Posterior vena cava (tissue), 2 donors: ENCODE measurements around the gene YJEFN3. TPM values are rescaled to one million over a fixed set of nuclear protein-coding genes. Genes with fewer than 3 reads are reported as not detected.

ENCODE experiments used
- DNase-seq: peaks from one replicate; pipeline ENCODE4 v3.0.0-alpha.2; 2020; ENCODE audit warnings: low spot score
- intact Hi-C, 2 donors: fragments of 100-400 bp; cut with DNase I; formaldehyde crosslinking; loops; one replicate each; pipeline versions ENCODE4 v1.14.1 to v1.14.2; 2022 to 2023
- total RNA-seq, 2 donors: library from RNA; stranded (reverse); fragmentation: NEBNext Ultra II Directional; extraction: Animal tissue kit (Norgen Biotek cat#: 25700); gene quantifications; one replicate each; pipeline ENCODE4 v1.2.1, GENCODE V29; 2021
- donor health status: DM: yes; HTN: yes; CAD: no.
- donor health status: DM: yes; HTN: yes; CAD: no.

Gene YJEFN3
- total RNA-seq, 2 donors from 2014 or later, result 2.9 to 3.7 TPM

- intact Hi-C loops, result no loop called here
- DNase-seq, result peak; percentile 85
Measured at GRCh38 chr19:19514881-19515641, 13.7 kb upstream of the YJEFN3 start, which contains the start of gene TSSK6. Gene TSSK6, minus strand, starts transcription at chr19:19515548. Its CDS starts 121 bp downstream, at chr19:19515427.

DNA sequence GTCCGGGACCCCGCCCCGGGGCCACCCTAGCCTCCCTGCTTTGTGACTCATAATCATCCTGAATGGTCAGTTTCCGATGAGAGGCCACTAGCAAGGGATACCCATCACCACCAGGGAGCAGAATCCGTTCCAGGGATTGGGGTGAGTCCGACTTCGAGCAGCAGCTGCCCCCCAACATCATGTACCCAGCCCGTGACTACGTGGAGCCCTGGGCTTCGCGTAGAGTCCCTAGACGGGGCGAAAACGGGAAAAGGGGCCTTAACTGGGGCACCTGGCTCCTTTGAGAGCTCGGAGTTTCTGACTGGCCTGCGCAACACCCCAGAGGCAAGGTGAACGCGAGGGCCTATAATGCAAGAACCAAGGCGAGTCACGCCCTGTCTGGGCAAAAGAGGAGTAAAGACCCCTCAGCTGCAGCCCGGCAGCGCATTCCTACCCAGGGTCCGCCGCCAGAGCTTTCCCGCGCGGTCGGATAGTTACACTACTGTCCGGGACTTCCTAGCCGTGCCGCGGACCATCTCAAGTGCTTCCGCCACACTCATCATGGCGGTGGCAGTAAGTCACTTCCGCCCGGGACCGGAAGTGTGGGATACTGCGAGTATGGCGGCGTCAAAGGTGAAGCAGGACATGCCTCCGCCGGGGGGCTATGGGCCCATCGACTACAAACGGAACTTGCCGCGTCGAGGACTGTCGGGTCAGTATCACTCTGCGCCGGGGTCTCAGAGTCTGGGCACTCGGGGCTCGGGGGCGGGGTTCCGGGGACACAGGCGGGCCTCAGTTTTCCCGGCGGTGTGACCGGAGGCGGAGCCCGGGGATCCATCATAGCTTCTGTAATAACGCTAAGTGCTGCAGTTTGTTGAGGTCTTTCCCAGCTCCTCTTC, 12.8 kb upstream of the YJEFN3 start, which contains the start of gene NDUFA13:
NDUFA13 (plus strand) TSS at position 584 of the 878 bp plus-strand sequence; CDS start at position 598, 14 bp downstream.
- intact Hi-C loops, result no loop called here

GRCh38 chr19:19517235-19517619, 11.5 kb upstream of the YJEFN3 start:
- intact Hi-C loops, result no loop called here
- no peak for DNase-seq

More for the DNA sequence above, 12.8 kb upstream of the YJEFN3 start, which contains the start of gene NDUFA13:
- peak; percentile 98 for DNase-seq

- intact Hi-C loops, result no loop called here
- DNase-seq, result no peak
Measured at GRCh38 chr19:19520989-19521388, 7.7 kb upstream of the YJEFN3 start.

- intact Hi-C loops, result no loop called here
- no peak for DNase-seq
Measured at GRCh38 chr19:19523177-19523576, 5.5 kb upstream of the YJEFN3 start.

DNA sequence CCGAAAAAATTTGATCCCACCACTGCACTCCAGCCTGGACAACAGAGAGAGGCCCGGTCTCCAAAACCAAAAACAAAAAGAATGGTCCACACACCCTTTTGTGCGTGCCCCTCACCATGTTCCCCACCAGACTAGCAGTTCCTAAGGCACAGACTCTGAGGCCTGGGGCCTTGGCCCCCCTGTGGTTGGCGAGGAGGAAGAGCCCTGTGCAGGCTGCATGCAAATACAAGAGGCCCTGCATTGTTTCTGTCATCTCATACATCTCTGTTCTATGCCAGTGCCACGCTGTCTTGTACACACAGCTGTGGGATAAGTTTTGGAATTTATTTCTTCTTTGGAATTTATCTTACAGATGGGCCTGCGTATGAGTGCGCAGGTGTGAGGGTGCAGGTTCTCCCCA, 4.7 kb upstream of the YJEFN3 start:
- intact Hi-C loops, result no loop called here
- DNase-seq, result no peak

GRCh38 chr19:19525611-19526380, 2.9 kb upstream of the YJEFN3 start:
- intact Hi-C loops, result no loop called here
- no peak for DNase-seq

DNA sequence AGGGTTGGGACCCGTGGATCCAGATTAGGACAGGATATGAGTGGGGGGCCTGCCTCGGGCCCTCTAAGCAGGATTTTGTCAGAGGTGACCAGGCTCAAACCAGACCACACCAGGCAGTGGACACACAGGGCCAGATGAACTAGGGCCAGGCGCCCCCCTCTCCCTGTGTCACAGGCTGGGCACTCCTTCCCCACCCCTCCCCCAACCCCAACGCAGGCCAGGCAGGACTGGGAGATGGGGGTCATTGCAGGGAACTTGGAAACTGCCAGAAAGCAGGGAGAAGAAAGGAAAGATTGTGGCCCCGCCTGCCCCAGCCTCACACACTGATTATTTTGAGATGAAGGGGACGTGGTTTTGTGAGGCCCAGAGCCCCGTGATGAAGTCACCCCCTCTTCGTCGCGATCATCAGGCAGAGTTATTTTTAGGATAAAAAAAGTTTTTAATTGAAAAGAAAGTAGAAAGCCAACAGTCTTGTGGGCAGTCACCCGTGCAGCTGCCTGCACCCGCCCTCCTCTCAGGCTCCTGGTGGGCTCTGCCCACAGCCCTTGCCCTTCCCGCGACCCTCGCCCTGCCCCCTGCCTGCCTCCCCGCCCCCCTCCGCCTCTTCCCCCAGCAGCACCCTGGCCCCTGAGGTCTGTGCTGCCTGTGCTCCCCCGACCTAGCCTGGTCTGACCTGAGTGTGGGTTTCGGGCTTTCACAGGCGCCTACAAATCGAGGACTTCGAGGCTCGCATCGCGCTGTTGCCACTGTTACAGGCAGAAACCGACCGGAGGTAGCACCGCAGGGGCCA, 1.9 kb upstream of the YJEFN3 start:
- no peak for DNase-seq
- intact Hi-C loops, result no loop called here

- no peak for DNase-seq
- intact Hi-C loops, result no loop called here
Measured at GRCh38 chr19:19527371-19527656, 1.4 kb upstream of the YJEFN3 start.

DNA sequence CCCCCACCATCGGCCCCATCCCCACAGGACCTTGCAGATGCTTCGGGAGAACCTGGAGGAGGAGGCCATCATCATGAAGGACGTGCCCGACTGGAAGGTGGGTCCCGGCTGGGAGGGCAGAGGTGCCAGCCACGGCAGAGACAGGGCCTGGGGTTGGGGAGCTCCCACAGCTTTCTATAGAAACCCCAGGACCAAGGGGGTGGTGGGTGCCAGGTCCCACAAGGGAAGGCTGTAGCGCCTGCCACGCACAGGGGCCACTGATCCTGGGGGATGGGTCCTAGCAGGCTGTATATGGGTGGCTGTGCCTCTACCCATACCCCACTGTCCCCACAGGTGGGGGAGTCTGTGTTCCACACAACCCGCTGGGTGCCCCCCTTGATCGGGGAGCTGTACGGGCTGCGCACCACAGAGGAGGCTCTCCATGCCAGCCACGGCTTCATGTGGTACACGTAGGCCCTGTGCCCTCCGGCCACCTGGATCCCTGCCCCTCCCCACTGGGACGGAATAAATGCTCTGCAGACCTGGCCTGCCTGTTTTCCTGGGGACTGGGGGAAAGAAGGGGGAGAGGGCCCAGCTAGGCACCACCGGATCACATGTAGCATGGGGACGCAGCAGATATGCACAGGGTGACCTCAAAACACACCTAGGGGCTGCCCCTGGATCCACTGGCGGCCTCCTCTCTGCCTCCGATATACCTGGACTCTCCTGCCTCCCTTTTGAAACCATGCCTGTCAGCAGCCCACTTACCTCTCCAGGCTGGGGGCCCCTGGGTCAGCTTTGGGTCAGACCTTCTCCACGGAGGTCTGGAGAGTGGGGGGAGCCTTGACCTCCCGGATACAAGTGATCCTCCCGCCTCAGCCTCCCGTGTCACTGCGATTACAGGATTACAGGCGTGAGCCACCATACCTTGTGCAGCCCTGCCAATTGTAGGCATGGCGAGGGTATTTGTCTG, 761 bp upstream of the YJEFN3 start:
- intact Hi-C loops, result no loop called here
- DNase-seq, result peak; percentile 71

GRCh38 chr19:19529783-19530422, 1.2 kb downstream of the YJEFN3 start:
- intact Hi-C loops, result loop anchor here in 1 of 2 donors (5.0 kb wide), 1 partner anchor 112 kb away; the partner anchor contains the start of gene GMIP
- peak; percentile 76 for DNase-seq

DNA sequence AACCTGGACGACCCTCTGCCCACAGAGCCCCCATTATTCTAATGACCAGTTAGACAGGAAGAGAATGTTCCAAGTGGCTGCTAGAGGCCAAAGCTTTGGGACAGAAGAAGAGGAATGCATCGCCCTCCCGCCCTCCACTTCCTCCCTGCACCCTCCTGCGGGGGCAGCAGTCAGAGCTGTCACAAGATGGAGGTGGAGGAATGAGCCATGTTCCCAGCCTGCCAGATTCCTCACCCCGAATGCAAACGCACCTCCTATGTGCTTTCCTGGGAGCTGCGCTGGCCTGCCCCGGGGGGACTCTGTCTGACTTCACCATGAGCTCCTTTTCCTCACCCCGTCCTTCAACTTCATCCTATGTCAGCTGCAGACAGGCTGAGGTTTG, 1.7 kb downstream of the YJEFN3 start:
- DNase-seq, result no peak
- intact Hi-C loops, result loop anchor here in 1 of 2 donors (5.0 kb wide), 1 partner anchor 112 kb away; the partner anchor contains the start of gene GMIP

DNA sequence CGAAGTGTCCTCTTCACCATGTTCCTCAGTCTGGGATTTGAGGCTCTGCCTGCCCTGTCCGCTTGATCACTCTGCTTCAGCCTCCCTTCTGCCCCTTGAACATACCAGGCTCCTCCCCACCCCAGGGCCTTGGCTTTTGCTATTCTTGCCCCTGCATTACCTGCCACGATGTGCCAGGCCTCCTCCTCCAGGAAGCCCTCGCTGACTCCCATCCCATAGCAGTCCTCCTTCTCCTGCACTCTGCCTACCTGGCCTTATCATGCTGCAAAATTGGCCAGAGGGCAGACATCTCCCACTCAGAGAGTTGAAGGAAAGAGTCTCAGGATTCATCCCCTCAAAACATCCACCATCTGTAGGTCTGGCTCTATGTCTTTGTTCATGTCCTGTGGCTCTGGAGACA, 2.2 kb downstream of the YJEFN3 start:
- no peak for DNase-seq
- intact Hi-C loops, result loop anchor here in 1 of 2 donors (5.0 kb wide), 1 partner anchor 111 kb away; the partner anchor contains the start of gene GMIP

- intact Hi-C loops, result loop anchor here (2.0 to 5.0 kb wide), 3 partner anchors 110 to 427 kb away; partner anchors contain the start of gene GMIP (in 2 of the 2)
- DNase-seq, result peak; percentile 95
Measured at GRCh38 chr19:19531951-19532805, 3.5 kb downstream of the YJEFN3 start.

GRCh38 chr19:19532806-19533701, 4.3 kb downstream of the YJEFN3 start:
- intact Hi-C loops, result loop anchor here (2.0 to 5.0 kb wide), 3 partner anchors 109 to 426 kb away; partner anchors contain the start of gene GMIP (in 2 of the 2)
- no peak for DNase-seq
